ENCODE measurements around the gene DPP3. TPM values are rescaled to one million over a fixed set of nuclear protein-coding genes. Genes with fewer than 3 reads are reported as not detected.

DPP3 gene
- total RNA-seq, 1 experiment from 2014 or later: 180 TPM

- Histone ChIP-seq H3K4me3 (ENCODE audit: low read depth in 2 of 2, low read length in 2 of 2) (no peak overlapping the region), H3K27ac (ENCODE audit: low read length) (no peak overlapping the region), H3K36me3 (ENCODE audit: control insufficient read depth, insufficient read depth, low read length) (no peaks in the 10 kb centered on the region), H3K27me3 (ENCODE audit: control insufficient read depth, insufficient read depth, low read length) (no peaks in the 10 kb centered on the region), H3K9me3 (ENCODE audit: control insufficient read depth, insufficient read depth, low read depth, low read length) (no peaks in the 10 kb centered on the region), H3K4me1 (ENCODE audit: control insufficient read depth, insufficient read depth, low read length) (peaks cover 9% of the 10 kb centered on the region)
- in situ Hi-C loops (cut with HindIII; ENCODE audit: low pct_unique_long_range_greater_than_20kb, low sequenced_read_pairs): no loop called here
- CTCF ChIA-PET: no interaction called here
- no peak for DNase-seq (ENCODE audit: low read depth, low spot score)
- no TSS peak for BruUV-seq (replicated peaks)
- TF ChIP-seq SIN3A (IDR thresholded peaks at IDR 0.05; ENCODE audit: borderline replicate concordance, insufficient read depth, low read depth, low read length) (no peak), POLR2AphosphoS5 (IDR thresholded peaks at IDR 0.05; ENCODE audit: low read depth, low read length) (no peak), TCF7L2 (IDR thresholded peaks at IDR 0.05; ENCODE audit: low read depth, low read length) (no peak)
- TF ChIP-seq, protein P1, sequence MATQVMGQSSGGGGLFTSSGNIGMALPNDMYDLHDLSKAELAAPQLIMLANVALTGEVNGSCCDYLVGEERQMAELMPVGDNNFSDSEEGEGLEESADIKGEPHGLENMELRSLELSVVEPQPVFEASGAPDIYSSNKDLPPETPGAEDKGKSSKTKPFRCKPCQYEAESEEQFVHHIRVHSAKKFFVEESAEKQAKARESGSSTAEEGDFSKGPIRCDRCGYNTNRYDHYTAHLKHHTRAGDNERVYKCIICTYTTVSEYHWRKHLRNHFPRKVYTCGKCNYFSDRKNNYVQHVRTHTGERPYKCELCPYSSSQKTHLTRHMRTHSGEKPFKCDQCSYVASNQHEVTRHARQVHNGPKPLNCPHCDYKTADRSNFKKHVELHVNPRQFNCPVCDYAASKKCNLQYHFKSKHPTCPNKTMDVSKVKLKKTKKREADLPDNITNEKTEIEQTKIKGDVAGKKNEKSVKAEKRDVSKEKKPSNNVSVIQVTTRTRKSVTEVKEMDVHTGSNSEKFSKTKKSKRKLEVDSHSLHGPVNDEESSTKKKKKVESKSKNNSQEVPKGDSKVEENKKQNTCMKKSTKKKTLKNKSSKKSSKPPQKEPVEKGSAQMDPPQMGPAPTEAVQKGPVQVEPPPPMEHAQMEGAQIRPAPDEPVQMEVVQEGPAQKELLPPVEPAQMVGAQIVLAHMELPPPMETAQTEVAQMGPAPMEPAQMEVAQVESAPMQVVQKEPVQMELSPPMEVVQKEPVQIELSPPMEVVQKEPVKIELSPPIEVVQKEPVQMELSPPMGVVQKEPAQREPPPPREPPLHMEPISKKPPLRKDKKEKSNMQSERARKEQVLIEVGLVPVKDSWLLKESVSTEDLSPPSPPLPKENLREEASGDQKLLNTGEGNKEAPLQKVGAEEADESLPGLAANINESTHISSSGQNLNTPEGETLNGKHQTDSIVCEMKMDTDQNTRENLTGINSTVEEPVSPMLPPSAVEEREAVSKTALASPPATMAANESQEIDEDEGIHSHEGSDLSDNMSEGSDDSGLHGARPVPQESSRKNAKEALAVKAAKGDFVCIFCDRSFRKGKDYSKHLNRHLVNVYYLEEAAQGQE (IDR thresholded peaks at IDR 0.05; ENCODE audit: insufficient read depth in 1 of 2, low read depth in 2 of 2, low read length in 1 of 2): no peak
- TF ChIP-seq, protein P2, sequence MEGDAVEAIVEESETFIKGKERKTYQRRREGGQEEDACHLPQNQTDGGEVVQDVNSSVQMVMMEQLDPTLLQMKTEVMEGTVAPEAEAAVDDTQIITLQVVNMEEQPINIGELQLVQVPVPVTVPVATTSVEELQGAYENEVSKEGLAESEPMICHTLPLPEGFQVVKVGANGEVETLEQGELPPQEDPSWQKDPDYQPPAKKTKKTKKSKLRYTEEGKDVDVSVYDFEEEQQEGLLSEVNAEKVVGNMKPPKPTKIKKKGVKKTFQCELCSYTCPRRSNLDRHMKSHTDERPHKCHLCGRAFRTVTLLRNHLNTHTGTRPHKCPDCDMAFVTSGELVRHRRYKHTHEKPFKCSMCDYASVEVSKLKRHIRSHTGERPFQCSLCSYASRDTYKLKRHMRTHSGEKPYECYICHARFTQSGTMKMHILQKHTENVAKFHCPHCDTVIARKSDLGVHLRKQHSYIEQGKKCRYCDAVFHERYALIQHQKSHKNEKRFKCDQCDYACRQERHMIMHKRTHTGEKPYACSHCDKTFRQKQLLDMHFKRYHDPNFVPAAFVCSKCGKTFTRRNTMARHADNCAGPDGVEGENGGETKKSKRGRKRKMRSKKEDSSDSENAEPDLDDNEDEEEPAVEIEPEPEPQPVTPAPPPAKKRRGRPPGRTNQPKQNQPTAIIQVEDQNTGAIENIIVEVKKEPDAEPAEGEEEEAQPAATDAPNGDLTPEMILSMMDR (IDR thresholded peaks at IDR 0.05): no peak
- intact Hi-C loops (cut with micrococcal nuclease; ENCODE audit: unreplicated experiment): no loop called here
- no peak for ATAC-seq
- POLR2A ChIA-PET: no interaction called here
Measured at GRCh38 chr11:66549696-66550095, 69.5 kb downstream of the DPP3 start.

GRCh38 chr11:66550887-66551286 lies 70.7 kb downstream of the DPP3 start:
- ATAC-seq (no peak), DNase-seq (ENCODE audit: low read depth, low spot score) (no peak)
- Histone ChIP-seq H3K4me3 (ENCODE audit: low read depth in 2 of 2, low read length in 2 of 2) (no peak overlapping the region), H3K27me3 (ENCODE audit: control insufficient read depth, insufficient read depth, low read length) (no peaks in the 10 kb centered on the region), H3K27ac (ENCODE audit: low read length) (no peak overlapping the region), H3K36me3 (ENCODE audit: control insufficient read depth, insufficient read depth, low read length) (no peaks in the 10 kb centered on the region), H3K9me3 (ENCODE audit: control insufficient read depth, insufficient read depth, low read depth, low read length) (no peaks in the 10 kb centered on the region), H3K4me1 (ENCODE audit: control insufficient read depth, insufficient read depth, low read length) (peaks cover 9% of the 10 kb centered on the region)
- POLR2A ChIA-PET: no interaction called here
- intact Hi-C loops (cut with micrococcal nuclease; ENCODE audit: unreplicated experiment): no loop called here
- TF ChIP-seq POLR2AphosphoS5 (IDR thresholded peaks at IDR 0.05; ENCODE audit: low read depth, low read length): no peak
- TF ChIP-seq TCF7L2 (IDR thresholded peaks at IDR 0.05; ENCODE audit: low read depth, low read length): no peak
- TF ChIP-seq, protein P1 (IDR thresholded peaks at IDR 0.05; ENCODE audit: insufficient read depth in 1 of 2, low read depth in 2 of 2, low read length in 1 of 2): no peak
- no peak for TF ChIP-seq SIN3A (IDR thresholded peaks at IDR 0.05; ENCODE audit: borderline replicate concordance, insufficient read depth, low read depth, low read length)
- TF ChIP-seq, protein P2 (IDR thresholded peaks at IDR 0.05): no peak
- BruUV-seq (replicated peaks): no TSS peak
- in situ Hi-C loops (cut with HindIII; ENCODE audit: low pct_unique_long_range_greater_than_20kb, low sequenced_read_pairs): no loop called here
- CTCF ChIA-PET: no interaction called here

All from Panc1 (cell line).